HCT116 (cell line): ENCODE measurements around the gene FAM210B.

Source experiments
- CTCF ChIP-seq, 3 experiments: fragments of 200-600 bp in 1 of 3; sonication (generic) in 1 of 3; IDR thresholded peaks in 2 of 3; conservative IDR thresholded peaks in 1 of 3; 2 replicates each; pipeline ENCODE4 v1.5.1; 2012 to 2017; ENCODE audit warnings: low read depth in 2 of 3, low read length in 2 of 3, antibody characterized with exemption in 1 of 3, borderline replicate concordance in 1 of 3, control low read depth in 1 of 3, mild to moderate bottlenecking in 1 of 3, mixed read lengths in 1 of 3, mixed run types in 1 of 3, moderate library complexity in 1 of 3; ENCODE audit not compliant: insufficient read depth in 1 of 3
- POLR2A ChIP-seq: IDR thresholded peaks from 2 replicates; pipeline ENCODE4 v1.7.0; 2011; ENCODE audit warnings: borderline replicate concordance; ENCODE audit not compliant: insufficient read depth, insufficient read length; ENCODE audit errors: extremely low read depth
- ZBTB33 ChIP-seq: IDR thresholded peaks from 2 replicates; pipeline ENCODE4 v1.6.1; 2011; ENCODE audit warnings: mild to moderate bottlenecking, low read length, moderate library complexity; ENCODE audit not compliant: insufficient replicate concordance; ENCODE audit errors: extremely low read depth

- TF ChIP-seq CTCF (IDR thresholded peaks at IDR 0.05 in 2 of 3, conservative IDR thresholded peaks at IDR 0.05 in 1 of 3; ENCODE audit: borderline replicate concordance in 1 of 3, insufficient read depth in 1 of 3, low read depth in 2 of 3, low read length in 2 of 3) (no peak), ZBTB33 (no peak), POLR2A (no peak)
These were observed 48.1 kb downstream of the FAM210B start for GRCh38 chr20:56406910-56407309.
